SK-N-SH (cell line): ENCODE results near the gene RNF217. TPM values are rescaled to one million over a fixed set of nuclear protein-coding genes. Genes with fewer than 3 reads are reported as not detected.
A peak's percentile ranks its signal among the peaks of the same experiment; 100 is the strongest.

Experiments used
- CTCF ChIA-PET: fragments of 300-600, 350-600 bp; formaldehyde crosslinking; extraction: SDS; loops from one replicate; lab custom pipeline; 2021; lab: Yijun Ruan, JAX
- POLR2A ChIA-PET: fragments of 350-600 bp; sonication (Branson Sonifier 250); formaldehyde crosslinking; extraction: SDS; loops from one replicate; lab custom pipeline; 2020; ENCODE audit warnings: antibody characterized with exemption, inconsistent platforms; lab: Yijun Ruan, JAX
- DNase-seq: peaks from one replicate; pipeline ENCODE4 v3.0.0; 2012
- H2AFZ ChIP-seq: fragments of 200-600 bp; sonication (generic); 2 replicates; pipeline ENCODE4 v1.8.1; 2016; ENCODE audit warnings: antibody characterized with exemption, mild to moderate bottlenecking, low read depth
- H3F3A ChIP-seq: fragments of 200-600 bp; sonication (generic); replicated peaks from 2 replicates; pipeline ENCODE3; 2016; ENCODE audit warnings: antibody characterized with exemption, mild to moderate bottlenecking; ENCODE audit not compliant: insufficient read depth
- H3K27ac ChIP-seq, 2 experiments: fragments of 200-500 bp in 1 of 2; fragments of 200-600 bp in 1 of 2; sonication (Bioruptor generic) in 1 of 2; sonication (generic), shearing (Covaris generic) in 1 of 2; 2 replicates each; pipeline versions ENCODE4 v1.5.1 to v1.6.1; 2014 to 2016; ENCODE audit warnings: low read depth in 2 of 2, inconsistent platforms in 1 of 2, low read length in 1 of 2, mild to moderate bottlenecking in 1 of 2, mixed read lengths in 1 of 2
- H3K27me3 ChIP-seq: fragments of 200-600 bp; sonication (generic), shearing (Covaris generic); 2 replicates; pipeline ENCODE4 v1.6.1; 2016; ENCODE audit warnings: mixed run types; ENCODE audit not compliant: insufficient read depth
- H3K36me3 ChIP-seq, 2 experiments: fragments of 200-500 bp in 1 of 2; fragments of 200-600 bp in 1 of 2; sonication (Bioruptor generic) in 1 of 2; sonication (generic) in 1 of 2; replicated peaks in 1 of 2; 2 replicates each; pipeline versions ENCODE3 to v1.5.1; 2014 to 2016; ENCODE audit warnings: low read length in 1 of 2, mild to moderate bottlenecking in 1 of 2; ENCODE audit not compliant: insufficient read depth in 2 of 2, control insufficient read depth in 1 of 2
- H3K4me1 ChIP-seq, 2 experiments: fragments of 200-500 bp in 1 of 2; fragments of 200-600 bp in 1 of 2; sonication (Bioruptor generic) in 1 of 2; sonication (generic), shearing (Covaris generic) in 1 of 2; 2 replicates each; pipeline versions ENCODE4 v1.5.1 to v1.6.1; 2014 to 2016; ENCODE audit warnings: low read depth in 1 of 2, low read length in 1 of 2, mixed run types in 1 of 2; ENCODE audit not compliant: insufficient read depth in 2 of 2, control insufficient read depth in 1 of 2
- H3K4me2 ChIP-seq: fragments of 200-600 bp; sonication (generic), shearing (Covaris generic); 2 replicates; pipeline ENCODE4 v1.6.1; 2017; ENCODE audit warnings: mixed run types
- H3K4me3 ChIP-seq, 2 experiments: fragments of 200-500 bp in 1 of 2; fragments of 200-600 bp in 1 of 2; sonication (Bioruptor generic) in 1 of 2; sonication (generic), shearing (Covaris generic) in 1 of 2; 2 replicates each; pipeline versions ENCODE4 v1.5.1 to v1.8.1; 2014 to 2016; ENCODE audit warnings: low read depth in 2 of 2, inconsistent platforms in 1 of 2, low read length in 1 of 2, mild to moderate bottlenecking in 1 of 2, mixed read lengths in 1 of 2, moderate library complexity in 1 of 2
- H3K79me2 ChIP-seq: fragments of 200-600 bp; sonication (generic); 2 replicates; pipeline ENCODE4 v1.8.1; 2017; ENCODE audit warnings: mild to moderate bottlenecking; ENCODE audit not compliant: insufficient read depth
- H3K9ac ChIP-seq: fragments of 200-600 bp; sonication (generic); 2 replicates; pipeline ENCODE4 v1.6.1; 2017; ENCODE audit warnings: mixed run types
- H3K9me2 ChIP-seq: fragments of 200-600 bp; sonication (generic); 2 replicates; pipeline ENCODE4 v1.6.1; 2017; ENCODE audit warnings: mixed run types
- H3K9me3 ChIP-seq: fragments of 200-600 bp; sonication (generic); 2 replicates; pipeline ENCODE4 v1.6.1; 2017; ENCODE audit warnings: mixed run types, mild to moderate bottlenecking, moderate library complexity
- H4K20me1 ChIP-seq: fragments of 200-600 bp; sonication (generic); 2 replicates; pipeline ENCODE4 v1.6.1; 2017; ENCODE audit warnings: mild to moderate bottlenecking, mixed run types; ENCODE audit not compliant: insufficient read depth
- FOSL2 ChIP-seq: IDR thresholded peaks from 2 replicates; pipeline ENCODE4 v1.4.0; 2012; ENCODE audit warnings: low read depth, mild to moderate bottlenecking, moderate library complexity, borderline replicate concordance
- FOXJ3 ChIP-seq: sonication (generic); formaldehyde crosslinking; IDR thresholded peaks from 2 replicates; pipeline ENCODE4 v1.5.1; 2020; ENCODE audit warnings: mild to moderate bottlenecking, missing genetic modification reagents
- FOXM1 ChIP-seq: IDR thresholded peaks from 2 replicates; pipeline ENCODE4 v1.4.0; 2012; ENCODE audit warnings: low read depth, mild to moderate bottlenecking
- JUND ChIP-seq: IDR thresholded peaks from 2 replicates; pipeline ENCODE4 v1.4.0; 2012
- MAX ChIP-seq: IDR thresholded peaks from 2 replicates; pipeline ENCODE4 v1.4.0; 2012; ENCODE audit warnings: low read depth
- MEF2A ChIP-seq: IDR thresholded peaks from 2 replicates; pipeline ENCODE4 v1.4.0; 2012; ENCODE audit warnings: low read depth, borderline replicate concordance
- MXI1 ChIP-seq: IDR thresholded peaks from 2 replicates; pipeline ENCODE4 v1.6.1; 2012; ENCODE audit warnings: mild to moderate bottlenecking, low read depth, low read length, improper control_type of control experiment
- POLR2AphosphoS5 ChIP-seq: IDR thresholded peaks from 2 replicates; pipeline ENCODE4 v1.6.1; 2012; ENCODE audit warnings: low read depth, low read length
- RAD21 ChIP-seq: IDR thresholded peaks from 2 replicates; pipeline ENCODE4 v1.6.1; 2012; ENCODE audit warnings: mild to moderate bottlenecking, low read length
- RCOR1 ChIP-seq: fragments of 150-350 bp; IDR thresholded peaks from 2 replicates; pipeline ENCODE4 v1.6.1; 2017; ENCODE audit warnings: antibody characterized with exemption, low read length
- REST ChIP-seq: IDR thresholded peaks from 2 replicates; pipeline ENCODE4 v1.6.1; 2012; ENCODE audit warnings: mild to moderate bottlenecking, low read depth, low read length, moderate library complexity
- RFX5 ChIP-seq: IDR thresholded peaks from 2 replicates; pipeline ENCODE4 v1.6.1; 2012; ENCODE audit warnings: mild to moderate bottlenecking, improper control_type of control experiment, low read length
- YY1 ChIP-seq: IDR thresholded peaks from 2 replicates; pipeline ENCODE4 v1.4.0; 2012; ENCODE audit warnings: low read depth, mild to moderate bottlenecking
- WGBS: methylation state at CpG from one replicate; pipeline ENCODE4 v1.1.6; 2017; ENCODE audit warnings: low lambda C conversion rate; 5-methylcytosine and 5-hydroxymethylcytosine counted together
- polyA plus RNA-seq, 3 experiments: library from polyadenylated mRNA; depleted of rRNA; stranded (reverse); fragments of >200 nt; gene quantifications; 2 replicates each; pipeline ENCODE4 v1.2.3, GENCODE V29; 2012
- TF ChIP-seq, protein P1 (sequence below): fragments of 150-350 bp; IDR thresholded peaks from 2 replicates; pipeline ENCODE4 v1.6.1; 2017; ENCODE audit warnings: antibody characterized with exemption, low read length, low read depth, borderline replicate concordance

Gene RNF217
- polyA plus RNA-seq, 1 of the 3 experiments (the other 2 are of a cell fraction), result 0.28 TPM

DNA sequence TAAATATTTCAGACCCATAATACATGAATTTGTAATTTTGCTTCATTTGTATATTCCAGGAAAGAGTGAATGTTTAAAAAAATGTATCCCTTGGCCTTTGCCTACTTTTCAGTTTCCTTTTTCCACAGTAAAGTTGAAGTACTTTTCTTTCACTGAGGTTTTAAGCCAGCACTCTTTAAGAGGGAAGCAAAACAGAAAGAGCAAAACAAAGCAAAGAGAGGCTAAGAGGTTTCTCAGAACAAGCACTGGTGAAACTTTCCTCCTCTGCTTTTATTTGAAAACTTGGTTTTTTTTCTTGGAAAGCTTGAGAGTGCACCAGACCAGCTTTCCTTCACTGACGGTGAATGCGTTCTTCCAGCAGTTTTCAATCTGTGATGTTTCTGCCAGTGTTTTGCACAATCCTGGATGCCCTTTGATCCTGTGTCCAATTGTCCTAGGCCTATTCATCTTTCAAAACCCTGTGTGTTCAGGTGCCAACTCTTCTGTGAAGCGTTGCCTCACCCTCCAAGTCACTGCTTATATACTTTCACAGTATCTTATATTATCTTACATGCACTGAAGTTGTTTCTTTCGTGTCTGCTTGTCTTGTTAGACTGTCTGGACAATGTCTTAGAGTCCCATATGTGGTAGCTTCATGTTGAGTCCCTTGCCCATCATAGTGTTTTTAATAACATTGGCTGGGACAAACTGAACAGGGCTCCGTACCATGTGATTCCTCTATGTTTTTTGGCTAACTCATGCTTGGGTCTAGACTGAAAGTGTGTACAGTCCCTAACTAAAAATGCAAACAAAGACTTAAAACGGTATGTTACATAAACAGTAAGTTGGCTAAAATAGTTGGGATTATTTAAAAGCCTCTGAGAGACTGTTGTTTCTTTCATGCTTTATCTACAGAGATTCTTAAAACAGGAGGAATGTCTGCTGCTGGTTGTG is 1.9 kb downstream of the RNF217 start:
- Histone ChIP-seq H3K27ac (peak overlapping the region in 1 of 2 experiments; percentile 4; a peak in 1 of 4 replicates), H3F3A (no peaks in the 10 kb centered on the region), H3K4me3 (peak overlapping the region in 1 of 2 experiments; percentile 8; a peak in 1 of 4 replicates), H3K9me3 (no peaks in the 10 kb centered on the region), H3K27me3 (peaks cover 14% of the 10 kb centered on the region), H3K9ac (no peak overlapping the region), H4K20me1 (no peaks in the 10 kb centered on the region), H2AFZ (no peak overlapping the region), H3K4me2 (peak overlapping the region; percentile 26; the same call in 1 of the 2 replicates), H3K79me2 (no peaks in the 10 kb centered on the region), H3K4me1 (no peaks in the 10 kb centered on the region), H3K36me3 (no peaks in the 10 kb centered on the region), H3K9me2 (no peaks in the 10 kb centered on the region)
- POLR2A ChIA-PET, result no interaction called here
- no peak for DNase-seq
- CTCF ChIA-PET, result interaction anchor here (1.5 kb wide), 1 partner anchor 150 kb away, joined by 5 read pairs; no protein-coding TSS in a partner anchor
- WGBS, result 5% methylated on average over 6 of the region's 6 CpGs
- no peak for TF ChIP-seq YY1
- TF ChIP-seq, protein P1, sequence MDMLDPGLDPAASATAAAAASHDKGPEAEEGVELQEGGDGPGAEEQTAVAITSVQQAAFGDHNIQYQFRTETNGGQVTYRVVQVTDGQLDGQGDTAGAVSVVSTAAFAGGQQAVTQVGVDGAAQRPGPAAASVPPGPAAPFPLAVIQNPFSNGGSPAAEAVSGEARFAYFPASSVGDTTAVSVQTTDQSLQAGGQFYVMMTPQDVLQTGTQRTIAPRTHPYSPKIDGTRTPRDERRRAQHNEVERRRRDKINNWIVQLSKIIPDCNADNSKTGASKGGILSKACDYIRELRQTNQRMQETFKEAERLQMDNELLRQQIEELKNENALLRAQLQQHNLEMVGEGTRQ, result no peak
- no peak for TF ChIP-seq FOXJ3 (CRISPR knock-in tag)
- no peak for TF ChIP-seq FOSL2
- TF ChIP-seq FOXM1, result no peak
- TF ChIP-seq JUND, result no peak
- TF ChIP-seq MEF2A, result no peak
- no peak for TF ChIP-seq RCOR1
- no peak for TF ChIP-seq MAX
- TF ChIP-seq MXI1, result no peak
- TF ChIP-seq RFX5, result no peak
- TF ChIP-seq POLR2AphosphoS5, result no peak
- no peak for TF ChIP-seq REST
- no peak for TF ChIP-seq RAD21
